NT2/D1 (cell line): Measurements from ENCODE around the gene CPED1.

ENCODE experiments used
- YY1 ChIP-seq: IDR thresholded peaks from 2 replicates; pipeline ENCODE4 v1.6.1; 2011; ENCODE audit not compliant: insufficient read length, insufficient read depth
- ZNF274 ChIP-seq: IDR thresholded peaks from 2 replicates; pipeline ENCODE4 v1.6.1; 2011; ENCODE audit warnings: mild to moderate bottlenecking, low read depth, low read length

- no peak for TF ChIP-seq YY1
- no peak for TF ChIP-seq ZNF274
Observed at GRCh38 chr7:121005996-121006584, 17.6 kb downstream of the CPED1 start.
